Muscle of arm (tissue), 12 donors: ENCODE results near the gene POLR3E. TPM values are rescaled to one million over a fixed set of nuclear protein-coding genes. Genes with fewer than 3 reads are reported as not detected.
A peak's percentile ranks its signal among the peaks of the same experiment; 100 is the strongest.
"Not testable (repeated sequence)": the region's sequence is repeated elsewhere in the genome, so short reads cannot be mapped to it uniquely, and the experiment has no call there.

Source experiments
- DNase-seq: peaks from one replicate; pipeline ENCODE4 v3.0.0-alpha.2; 2013
- polyA plus RNA-seq, 12 donors: library from polyadenylated mRNA; unstranded; fragments of 120-200 nt; gene quantifications; one replicate each; pipeline ENCODE4 v1.2.1, GENCODE V29; 2013; ENCODE audit not compliant: insufficient read length in 12 of 12

Gene POLR3E
- polyA plus RNA-seq, 12 donors, result 34.5 to 57.3 (median 39.9) TPM; not detected in 1

DNA sequence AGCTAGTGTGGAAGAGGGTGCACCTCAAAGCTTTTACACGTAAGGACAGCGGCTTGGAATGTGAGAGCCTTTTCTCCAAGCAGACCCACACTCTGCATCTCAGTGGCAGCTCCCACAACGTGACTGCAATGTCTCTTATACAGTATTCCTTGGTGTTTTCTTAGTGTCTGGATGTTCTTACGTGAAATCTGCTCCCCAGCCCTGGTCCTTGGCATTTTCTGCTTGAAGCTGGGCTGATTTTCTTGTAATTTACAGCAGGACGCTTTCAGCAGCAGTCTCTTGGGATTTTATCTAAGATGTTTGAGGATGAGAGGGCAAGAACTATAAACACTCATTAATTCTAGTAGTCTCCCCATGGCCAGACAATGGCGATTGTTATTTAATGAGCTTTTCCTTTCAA is 12.1 kb upstream of the POLR3E start:
- no peak for DNase-seq

DNA sequence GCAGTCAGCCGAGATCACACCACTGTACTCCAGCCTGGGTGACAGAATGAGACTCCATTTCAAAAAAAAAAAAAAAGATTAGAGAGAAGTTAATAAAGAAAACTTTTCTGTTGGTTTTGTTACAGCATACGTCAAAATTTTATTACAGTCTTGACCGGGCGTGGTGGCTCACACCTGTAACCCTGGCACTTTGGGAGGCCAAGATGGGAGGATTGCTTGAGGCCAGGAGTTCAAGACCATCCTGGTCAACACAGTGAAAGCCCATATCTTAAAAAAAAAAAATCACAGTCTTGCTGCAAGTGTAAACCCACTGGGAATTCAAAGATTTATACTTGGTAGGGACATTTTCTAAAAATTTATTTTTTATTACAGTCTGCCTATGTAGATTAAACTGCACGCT is 6.2 kb upstream of the POLR3E start:
- DNase-seq, result no peak

DNA sequence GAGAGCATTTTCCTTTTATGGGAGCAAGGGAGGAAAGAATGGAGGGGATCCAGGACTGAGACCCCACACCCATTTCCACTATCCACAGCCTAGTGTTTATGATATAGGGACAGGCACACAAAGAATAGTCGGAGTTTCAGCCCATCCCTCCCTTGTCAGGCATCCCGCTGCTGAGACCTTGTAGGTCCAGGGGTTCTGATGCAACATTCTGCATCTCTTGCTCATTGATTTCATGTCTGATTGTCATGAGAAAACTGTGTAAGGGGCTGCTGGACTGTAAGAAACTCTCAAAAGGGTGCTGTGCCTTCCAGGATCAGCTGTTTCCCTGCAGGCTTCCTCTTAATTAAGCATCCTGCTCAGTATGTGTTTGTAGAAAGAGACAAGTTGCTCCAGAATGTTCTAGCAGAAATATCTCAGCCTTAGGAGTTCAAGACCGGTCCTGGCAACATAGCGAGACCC is 5.3 kb upstream of the POLR3E start:
- no peak for DNase-seq

DNA sequence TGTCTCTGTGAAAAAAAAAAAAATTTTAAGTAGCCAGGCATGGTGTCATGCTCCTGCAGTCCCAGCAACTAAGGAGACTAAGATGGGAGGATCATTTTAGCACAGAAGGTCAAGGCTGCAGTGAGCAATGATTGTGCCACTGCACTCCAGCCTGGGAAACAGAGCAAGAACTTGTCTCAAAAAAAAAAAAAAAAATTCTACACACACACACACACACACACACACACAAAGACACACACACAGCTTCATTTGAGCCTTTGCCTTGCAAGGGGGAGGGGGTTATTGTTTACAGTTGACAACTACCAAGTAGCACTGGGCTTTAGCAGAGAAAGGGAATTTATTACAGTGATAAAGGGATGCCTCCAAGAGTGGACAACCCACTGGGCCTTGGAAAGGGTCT is 4.9 kb upstream of the POLR3E start:
- no peak for DNase-seq

DNA sequence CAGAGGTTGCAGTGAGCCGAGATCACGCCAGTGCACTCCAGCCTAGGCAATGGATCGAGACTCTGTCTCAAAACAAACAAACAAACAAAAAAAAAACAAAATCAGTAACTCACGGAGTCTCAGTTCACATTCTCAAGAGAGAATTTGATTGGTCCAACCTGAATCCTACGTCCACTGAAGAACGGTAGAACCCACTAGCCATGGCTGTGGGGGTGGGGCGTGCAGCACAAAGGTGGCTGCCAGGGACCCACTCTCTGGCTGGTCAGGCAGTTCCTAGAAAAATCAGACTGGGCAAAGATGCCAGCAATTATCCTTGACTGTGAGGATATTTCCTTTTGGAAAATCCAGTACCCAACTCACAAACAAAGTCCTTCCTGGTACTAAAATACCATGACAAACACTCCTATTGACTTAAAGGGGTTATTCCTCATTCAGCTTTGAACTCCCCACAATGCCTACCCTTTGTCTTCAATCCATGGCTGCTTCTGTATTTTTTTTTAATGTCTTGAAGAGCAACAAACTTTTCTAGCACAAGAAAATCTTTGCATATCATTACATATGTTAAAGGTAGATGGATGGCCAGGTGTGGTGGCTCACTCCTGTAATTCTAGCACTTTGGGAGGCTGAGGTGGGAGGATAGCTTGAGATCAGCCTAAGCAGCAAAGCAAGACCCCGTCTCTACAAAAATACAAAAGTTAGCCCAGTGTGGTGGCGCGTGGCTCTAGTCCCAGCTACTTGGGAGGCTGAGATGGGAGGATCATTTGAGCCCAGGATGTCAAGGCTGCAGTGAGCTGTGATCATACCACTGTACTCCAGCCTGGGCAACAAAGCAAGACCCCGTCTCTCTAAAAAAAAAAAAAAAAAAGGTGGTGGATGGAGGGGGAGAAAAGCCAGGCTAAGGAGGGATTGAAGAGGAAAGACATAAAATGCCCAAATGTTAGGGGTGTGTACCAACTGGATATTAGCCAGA is 3.8 kb upstream of the POLR3E start:
- DNase-seq, result no peak

DNA sequence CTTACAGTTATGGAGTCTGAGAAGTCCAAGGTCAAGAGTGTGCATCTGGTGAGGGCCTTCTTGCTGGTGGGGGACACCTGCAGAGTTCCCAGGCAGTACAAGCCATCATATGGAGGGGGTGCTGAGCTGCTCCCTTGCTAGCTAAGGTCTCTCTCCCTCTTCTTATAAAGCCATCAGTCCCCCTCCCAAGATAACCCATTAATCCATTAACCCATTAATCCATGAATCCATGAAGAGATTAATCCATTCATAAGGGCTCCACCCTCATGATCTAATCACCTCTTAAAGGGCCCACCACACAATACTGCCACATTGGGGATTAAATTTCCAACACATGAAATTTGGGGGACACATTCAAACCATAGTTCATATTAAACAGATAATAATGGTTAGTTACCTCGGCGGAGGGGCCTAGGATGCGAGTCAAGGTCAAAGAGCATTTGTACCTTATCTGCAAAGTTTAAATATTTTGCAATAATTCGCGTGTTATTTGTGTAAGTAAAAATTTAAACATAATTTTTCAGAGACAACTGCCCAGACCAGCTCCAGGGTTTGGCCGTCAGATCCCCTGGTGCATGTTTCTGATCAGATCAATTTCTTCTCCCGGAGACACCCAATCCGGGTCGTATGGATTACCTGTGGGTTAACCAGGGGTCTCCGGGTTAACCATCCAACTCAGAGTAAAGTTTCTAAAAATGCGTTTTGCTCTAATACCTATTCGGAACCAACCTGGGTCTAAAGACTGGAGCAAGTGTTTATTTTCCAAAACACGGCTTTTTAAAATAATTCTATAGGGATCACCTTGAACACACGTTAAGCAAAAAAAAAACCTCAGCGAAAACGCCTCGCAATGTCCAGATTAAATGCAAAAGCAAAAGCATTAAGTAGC is 740 bp upstream of the POLR3E start:
- DNase-seq, result no peak

DNA sequence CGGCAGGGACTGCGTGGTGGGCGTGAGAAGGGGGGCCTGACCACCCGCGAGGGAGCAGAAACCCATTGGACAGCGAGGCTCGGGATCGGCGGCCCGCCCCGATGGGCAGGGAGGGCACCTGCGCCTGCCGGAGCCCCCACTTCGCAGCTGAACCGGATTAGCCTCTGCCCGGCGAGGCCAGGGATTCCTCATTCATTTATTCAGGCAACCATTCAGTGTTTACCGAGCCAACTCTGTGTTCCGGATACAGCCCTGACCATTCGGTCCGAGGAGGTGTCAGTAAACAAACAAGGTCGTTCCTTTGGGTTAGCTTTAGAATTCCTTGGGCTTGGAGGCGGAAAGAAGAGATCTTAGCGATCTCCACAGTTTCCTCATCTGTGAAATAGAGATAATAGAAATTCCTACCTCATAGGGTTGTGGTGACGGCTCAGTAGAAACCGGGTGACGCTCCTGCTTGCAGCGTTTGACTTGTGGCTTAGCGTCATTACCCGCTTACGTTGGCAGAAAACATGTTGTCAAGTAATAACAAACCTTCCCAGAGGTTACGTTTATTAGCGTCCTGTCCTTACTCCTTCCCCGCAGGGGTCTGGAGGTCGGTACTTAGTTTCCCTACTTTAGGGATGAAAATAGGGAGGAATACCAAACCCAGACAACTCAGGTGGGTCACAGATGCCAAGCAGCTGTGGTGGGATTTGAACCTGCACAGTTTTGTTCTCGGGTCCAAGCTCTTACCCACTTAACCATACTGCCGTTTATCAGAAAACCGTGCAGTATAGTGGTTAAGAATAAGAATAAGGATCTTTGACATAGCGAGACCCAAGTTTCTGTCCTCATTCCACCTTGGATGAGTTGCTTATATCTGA is 893 bp downstream of the POLR3E start:
- peak; percentile 81 for DNase-seq

DNA sequence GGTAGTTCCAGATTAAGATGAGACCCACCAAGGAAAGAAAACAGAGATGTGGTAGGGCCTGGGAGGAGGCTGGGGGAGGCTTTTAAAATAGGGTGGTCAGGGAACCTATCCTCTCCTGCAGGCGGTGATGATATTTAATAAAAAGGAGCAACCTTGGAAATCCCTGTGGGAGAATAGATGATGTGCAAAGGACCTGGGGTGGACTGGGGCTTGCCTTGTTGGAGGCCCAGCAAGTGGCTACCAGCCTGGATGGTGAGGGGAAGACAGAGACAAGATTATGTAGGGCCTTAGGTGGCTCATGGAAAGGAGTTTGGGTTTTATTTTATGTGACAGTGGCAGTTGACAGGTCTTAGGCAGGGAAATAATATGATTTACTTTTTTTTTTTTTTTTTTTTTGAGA is 1.8 kb downstream of the POLR3E start:
- no peak for DNase-seq

DNA sequence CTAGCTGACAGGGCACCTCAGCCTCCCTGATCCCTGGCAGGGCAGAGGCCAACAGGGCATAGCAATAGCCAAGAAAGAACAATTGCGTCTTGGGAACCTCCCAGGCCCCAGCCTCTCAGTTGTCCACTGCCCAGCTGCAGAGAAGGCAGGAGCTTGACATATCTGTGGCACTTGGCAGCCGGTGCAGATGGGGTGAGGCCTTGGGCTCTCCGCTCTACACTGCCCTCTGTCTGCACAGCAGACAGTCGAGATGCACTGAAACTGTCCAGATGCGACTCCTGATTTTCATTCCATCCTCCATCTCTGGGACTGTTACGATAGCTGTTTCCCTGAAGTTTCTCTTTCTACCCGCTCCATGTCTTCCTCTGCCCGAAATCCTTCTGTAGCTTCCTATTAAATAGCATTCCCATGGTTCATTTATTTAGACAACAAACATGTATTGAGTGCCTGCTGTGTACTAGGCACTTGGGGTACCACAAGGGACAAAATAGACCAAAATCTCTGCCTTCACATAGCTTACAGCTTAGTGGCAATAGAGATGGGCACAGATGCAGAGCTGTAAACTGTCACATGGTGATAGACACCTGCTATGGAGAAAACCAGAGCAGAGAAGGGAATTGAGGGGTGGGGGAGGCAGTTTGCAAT is 3.3 kb downstream of the POLR3E start:
- DNase-seq, result peak; percentile 25

DNA sequence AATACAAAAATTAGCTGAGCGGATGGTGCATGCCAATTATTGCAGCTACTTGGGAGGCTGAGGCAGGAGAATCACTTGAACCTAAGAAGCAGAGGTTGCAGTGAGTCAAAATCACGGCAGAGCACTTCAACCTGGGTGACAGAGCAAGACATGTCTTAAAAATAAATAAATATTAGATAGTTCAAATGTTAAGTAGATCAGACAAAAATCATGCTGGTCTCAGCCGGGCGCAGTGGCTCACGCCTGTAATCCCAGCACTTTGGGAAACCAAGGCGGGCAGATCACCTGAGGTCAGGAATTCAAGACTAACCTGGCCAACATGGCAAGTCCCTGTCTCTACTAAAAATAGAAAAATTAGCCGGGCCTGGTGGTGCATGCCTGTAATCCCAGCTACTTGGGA is 4.2 kb downstream of the POLR3E start:
- not testable (repeated sequence) for DNase-seq

DNA sequence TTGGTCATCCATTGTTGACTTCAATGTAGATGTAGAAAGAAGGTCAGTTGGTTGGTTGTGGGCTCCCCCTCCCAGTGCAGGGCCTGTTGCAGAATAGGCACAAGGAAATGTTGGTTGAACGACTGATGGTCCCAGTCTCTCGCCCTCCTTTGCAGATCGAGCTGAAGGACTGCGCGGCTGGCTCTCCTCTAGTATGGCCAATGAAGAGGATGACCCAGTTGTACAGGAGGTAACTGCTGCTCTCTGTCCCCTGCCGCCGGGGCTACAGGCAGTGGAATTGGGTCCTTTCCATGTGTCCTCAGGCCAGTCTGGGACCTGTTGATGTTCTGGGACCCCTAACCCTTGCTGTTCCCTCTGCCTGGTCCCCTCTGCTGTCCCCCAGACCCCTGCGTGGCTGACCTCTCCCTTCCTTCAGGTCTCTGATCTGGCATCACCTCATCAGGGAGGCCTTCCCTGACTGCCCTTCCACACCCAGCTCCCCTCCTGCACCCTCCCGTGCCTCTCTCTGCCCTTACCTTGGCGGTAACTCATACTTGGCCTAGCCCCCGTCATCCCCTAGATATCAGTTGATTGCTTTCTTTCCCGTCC is 5.7 kb downstream of the POLR3E start:
- no peak for DNase-seq

DNA sequence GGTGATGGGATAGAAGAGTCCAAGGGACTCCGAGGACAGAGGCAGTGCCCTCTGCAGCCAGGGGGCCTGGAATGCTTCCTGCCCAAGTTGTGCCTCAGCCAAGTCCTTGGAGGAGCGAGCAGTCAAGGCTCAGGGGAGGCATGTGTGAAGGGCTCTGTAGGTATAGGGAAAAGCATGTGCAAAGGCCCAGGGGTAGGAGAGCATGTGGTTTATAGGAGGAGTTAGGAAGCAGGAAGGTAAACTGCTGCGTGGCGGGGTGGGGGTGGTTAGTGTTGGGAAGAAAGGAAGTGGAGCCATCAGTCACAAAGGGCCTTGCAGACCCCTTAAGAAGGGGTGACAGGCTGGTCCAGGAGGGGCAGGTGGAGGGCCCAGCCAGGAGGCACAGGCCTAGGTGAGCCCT is 7.2 kb downstream of the POLR3E start:
- DNase-seq, result no peak

DNA sequence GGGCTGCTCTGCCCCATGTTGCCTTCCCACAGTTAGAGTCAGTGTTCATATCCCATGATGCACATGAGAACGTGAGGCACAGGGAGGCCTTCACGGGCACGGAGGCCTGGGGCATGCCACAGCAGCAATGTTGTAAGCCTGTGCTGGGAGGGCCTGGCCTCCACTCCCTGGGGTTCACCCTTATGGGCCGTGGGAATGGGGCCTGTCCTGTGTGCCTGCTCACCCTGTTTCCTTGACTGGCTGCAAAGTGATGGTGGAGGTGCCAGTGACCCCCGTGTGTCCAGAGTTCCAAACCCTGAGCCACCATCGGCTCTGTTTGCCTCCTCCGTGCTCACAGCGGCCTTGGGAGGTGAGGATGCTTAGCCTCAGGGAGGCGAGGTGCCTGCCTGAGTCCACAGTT is 9.6 kb downstream of the POLR3E start:
- DNase-seq, result no peak

DNA sequence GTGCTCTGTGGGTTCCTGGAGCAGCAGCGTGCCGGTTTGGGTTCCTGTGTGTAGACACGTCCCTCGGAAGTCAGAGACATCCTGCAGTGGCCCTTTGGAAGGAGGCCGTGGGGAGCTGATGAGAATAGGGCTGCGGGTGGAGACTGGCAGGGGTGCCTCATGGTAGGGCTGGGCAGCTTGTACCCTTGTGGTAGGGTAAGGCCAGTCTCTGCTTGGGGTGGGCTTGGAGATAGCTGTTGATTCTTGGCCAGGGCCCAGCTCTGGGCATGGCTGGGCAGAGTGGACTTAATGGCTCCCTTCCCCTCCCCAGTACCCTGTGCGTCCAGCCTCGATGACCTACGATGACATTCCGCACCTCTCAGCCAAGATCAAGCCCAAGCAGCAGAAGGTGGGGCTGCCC is 10.6 kb downstream of the POLR3E start:
- no peak for DNase-seq

DNA sequence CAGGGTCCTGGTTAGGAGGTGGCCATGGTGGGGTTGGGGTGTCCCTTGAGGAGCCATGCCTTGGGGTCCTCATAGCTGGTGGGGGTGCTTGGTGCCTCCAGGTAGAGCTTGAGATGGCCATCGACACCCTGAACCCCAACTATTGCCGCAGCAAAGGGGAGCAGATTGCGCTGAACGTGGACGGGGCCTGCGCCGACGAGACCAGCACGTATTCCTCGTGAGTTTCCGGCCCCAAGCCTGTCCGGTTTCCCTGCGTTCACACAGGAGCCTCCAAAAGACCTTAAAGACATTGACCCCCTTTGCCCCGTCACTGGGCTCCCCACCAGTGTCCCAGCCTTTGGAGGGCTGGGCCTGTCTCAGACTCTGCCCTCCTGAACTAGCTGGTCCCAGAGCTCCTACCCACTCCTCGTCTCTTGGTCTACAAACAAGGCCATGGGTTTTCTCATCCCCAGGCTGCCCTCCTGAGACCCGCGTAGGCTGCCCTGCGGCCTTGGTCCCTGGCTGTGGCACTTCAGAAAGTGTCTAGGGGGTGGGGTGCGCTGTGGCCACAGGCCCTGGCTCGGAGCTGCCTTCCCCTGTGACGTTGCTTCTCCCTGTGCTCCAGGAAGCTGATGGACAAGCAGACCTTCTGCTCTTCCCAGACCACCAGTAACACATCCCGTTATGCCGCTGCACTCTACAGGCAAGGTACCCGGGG is 11.8 kb downstream of the POLR3E start:
- DNase-seq, result no peak

DNA sequence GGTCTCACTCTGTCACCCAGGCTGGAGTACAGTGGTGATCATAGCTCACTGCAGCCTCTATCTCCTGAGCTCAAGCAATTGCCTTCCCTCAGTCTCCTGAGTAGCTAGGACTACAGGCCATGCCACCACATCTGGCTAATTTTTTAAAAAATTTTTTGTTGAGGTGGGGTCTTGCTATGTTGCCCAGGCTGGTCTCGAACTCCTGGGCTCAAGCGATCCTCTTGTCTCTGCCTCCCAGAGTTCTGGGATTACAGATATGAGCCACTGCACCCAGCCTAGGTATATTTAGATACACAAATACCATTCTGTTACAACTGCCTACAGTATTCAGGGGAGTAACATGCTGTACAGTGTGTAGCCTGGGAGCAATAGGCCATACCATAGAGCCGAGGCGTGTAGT is 14.3 kb downstream of the POLR3E start:
- no peak for DNase-seq

DNA sequence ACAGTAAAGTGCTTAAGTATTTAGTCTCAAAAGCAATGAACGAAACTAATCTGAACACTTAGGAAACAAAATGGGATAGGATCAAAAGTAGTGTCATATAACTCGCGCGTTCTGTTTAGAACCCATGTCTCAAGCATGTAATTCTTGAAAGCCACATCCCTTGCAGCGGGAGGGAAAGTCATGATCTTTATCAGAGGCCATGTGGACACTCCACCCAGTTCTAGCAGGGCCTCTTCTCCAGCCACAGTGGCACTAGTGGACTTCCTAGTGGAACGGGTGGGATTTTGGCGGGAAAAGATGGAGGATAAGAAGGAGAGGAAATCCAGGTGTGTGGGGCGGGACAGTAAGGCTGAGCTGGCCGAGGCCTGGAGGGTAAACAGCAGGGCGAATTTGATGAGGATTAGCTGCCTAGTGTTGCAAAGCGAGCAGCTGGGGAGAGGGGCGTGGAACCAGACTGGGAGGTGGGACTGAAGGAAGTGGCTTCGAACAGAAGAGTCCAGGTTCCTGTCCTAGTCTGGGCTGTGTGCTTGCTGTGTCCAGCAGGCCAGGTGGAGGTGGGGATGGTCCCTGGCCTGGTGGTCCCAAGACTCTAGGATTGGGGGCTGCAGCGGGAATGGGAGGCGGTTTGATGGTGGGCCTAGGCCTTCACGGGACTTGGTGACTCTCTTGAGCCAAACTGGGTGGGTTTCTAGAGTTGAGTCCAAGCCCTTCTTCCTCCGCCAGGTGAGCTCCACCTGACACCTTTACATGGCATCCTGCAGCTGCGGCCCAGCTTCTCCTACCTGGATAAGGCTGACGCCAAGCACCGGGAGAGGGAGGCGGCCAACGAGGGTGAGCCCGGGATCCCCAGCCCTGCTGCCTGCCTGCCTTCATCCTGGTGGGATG is 15.9 kb downstream of the POLR3E start:
- no peak for DNase-seq

DNA sequence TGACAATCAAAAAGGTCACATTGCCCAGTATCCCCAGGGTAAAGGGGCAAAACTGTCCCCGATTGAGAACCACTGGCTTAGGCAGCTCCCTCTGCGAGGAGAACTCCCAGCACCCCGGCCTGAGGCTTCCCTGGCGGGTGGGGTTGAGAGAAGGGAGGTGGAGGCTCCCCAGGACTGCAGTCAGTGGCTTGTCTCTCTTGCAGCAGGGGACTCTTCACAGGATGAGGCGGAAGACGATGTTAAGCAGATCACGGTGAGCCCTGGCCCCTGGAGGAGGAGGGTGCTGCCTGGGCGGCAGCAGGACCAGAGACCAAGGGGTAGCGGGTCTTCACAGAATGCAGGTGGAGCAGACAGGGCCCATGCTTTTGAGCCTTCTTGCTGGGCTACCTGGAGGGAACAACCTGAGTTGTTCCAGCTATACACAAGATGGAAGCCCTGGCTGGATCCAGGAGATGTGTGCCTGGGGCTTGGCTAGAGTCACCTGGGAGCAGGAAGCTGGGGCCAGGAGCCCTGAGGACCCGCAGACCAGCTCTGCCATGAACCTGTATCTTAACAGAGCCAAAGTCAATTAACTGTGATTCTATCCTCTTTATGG is 16.8 kb downstream of the POLR3E start:
- DNase-seq, result no peak
